T-helper 1 cell treated with Interleukin-12 subunit alpha and Interleukin-12 subunit beta and Interleukin-4 antibody, amounts not matched to agents 30 ng/mL and 1 ng/mL, for 36 hours (primary cell): ENCODE data around the gene SLC5A1. TPM values are rescaled to one million over a fixed set of nuclear protein-coding genes. Genes with fewer than 3 reads are reported as not detected.
"Not testable (repeated sequence)": the region's sequence is repeated elsewhere in the genome, so short reads cannot be mapped to it uniquely, and the experiment has no call there.

Experiments used
- intact Hi-C: fragments of 100-400 bp; cut with micrococcal nuclease; formaldehyde crosslinking; loops from one replicate; pipeline ENCODE4 v1.15.1; 2024
- total RNA-seq: library from RNA; stranded (reverse); gene quantifications from 2 replicates; pipeline ENCODE4 v1.2.3, GENCODE V29; 2022

Gene SLC5A1
- total RNA-seq, 1 donor from 2014 or later: not detected

DNA sequence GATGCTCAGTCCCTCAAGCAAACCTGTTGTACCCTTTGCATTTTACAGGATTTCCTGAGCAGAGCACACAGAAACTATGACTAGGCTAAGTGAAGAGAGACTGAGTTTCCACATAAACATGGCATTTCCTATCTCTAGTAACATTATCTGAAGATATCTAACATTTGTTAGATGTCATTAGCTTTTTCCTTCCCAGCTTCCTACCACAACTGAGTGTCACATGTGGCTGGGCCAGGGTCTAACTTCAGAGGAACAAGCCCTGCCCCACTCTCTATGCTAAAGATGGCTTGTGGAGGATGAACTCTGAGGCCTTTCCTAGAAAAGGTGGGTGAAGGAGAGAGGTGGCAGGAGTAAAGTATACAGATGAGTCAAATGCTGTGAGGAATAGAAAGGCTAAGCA, 99.5 kb downstream of the SLC5A1 start:
- intact Hi-C loops: loop anchor here (5.0 to 10.0 kb wide), 2 partner anchors 270 to 648 kb away; partner anchors contain the start of genes RTCB and SFI1

GRCh38 chr22:32144496-32145274, 101.6 kb downstream of the SLC5A1 start:
- intact Hi-C loops: loop anchor here (5.0 to 10.0 kb wide), 2 partner anchors 268 to 650 kb away; partner anchors contain the start of genes RTCB and SFI1

GRCh38 chr22:32147128-32147527, 104.1 kb downstream of the SLC5A1 start:
- intact Hi-C loops: loop anchor here (10.0 kb wide), 1 partner anchor 652 kb away; the partner anchor contains the start of gene SFI1

GRCh38 chr22:32148372-32148771, 105.3 kb downstream of the SLC5A1 start:
- intact Hi-C loops: loop anchor here (10.0 kb wide), 1 partner anchor 654 kb away; the partner anchor contains the start of gene SFI1

- intact Hi-C loops: not testable (repeated sequence)
These were observed 107.6 kb downstream of the SLC5A1 start for GRCh38 chr22:32150647-32151046.

DNA sequence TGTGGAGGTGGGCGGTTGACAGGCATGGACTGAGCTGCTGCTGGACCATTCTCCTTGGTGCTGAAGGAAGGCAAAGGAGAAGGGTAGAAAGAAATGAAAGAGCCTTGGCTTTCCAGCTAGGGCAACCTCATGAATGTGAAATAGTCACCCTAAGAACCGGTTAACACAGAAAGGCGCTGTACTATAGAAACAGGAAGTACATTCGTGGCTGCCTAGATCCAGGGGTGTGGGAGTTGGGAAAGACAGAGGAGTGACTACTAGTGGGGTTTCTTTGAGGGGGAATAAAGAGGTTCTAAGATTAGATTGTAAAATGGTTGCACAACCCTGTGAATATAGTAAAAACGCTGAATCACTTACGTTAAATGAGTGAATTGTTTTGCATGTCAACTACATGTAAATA, 108.6 kb downstream of the SLC5A1 start:
- intact Hi-C loops: not testable (repeated sequence)

DNA sequence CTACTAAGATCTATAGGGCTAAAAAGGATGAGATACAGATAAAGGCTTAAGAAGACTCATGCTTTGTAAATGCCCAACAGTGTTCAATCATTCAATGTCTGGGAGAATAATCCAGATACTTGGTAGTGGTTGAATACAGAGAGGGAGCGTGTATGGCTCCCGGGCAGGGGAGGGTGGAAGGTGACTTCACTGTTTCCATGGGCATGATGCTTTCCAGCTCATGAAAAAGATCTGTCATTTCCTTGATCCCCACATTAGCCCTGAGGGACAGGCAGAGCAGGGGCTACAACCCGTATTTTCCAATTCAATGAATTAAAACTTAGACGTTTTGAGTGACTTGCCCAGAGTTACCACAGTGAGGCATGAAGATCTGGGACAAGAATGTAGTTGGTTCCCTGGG, 111.7 kb downstream of the SLC5A1 start:
- intact Hi-C loops: not testable (repeated sequence)

GRCh38 chr22:32157632-32158031, 114.6 kb downstream of the SLC5A1 start:
- intact Hi-C loops: not testable (repeated sequence)

- intact Hi-C loops: no loop called here
These were observed 115.9 kb downstream of the SLC5A1 start, which contains the start of gene C22orf42 for GRCh38 chr22:32158712-32159533. Gene C22orf42, minus strand, starts transcription at chr22:32159303. Its CDS starts 88 bp downstream, at chr22:32159215.

DNA sequence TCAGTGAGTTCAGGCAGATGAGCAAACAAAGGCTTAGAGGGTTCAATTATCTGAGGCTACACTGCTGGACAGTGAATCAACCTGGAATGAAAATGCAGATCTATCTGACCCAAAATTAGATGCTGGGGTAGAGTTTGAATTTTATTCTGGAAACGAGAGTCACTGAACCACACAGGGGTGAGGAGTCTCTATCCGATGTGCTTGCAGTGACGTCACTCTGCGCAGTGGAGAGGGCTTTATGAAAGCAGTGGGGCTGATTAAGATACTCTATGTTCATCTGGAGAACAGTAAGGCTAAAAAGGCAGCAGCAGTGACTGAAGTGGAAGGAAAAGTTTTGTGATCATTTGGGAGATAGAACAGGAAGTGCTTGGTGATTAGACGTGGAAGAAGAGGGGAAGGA, 117.3 kb downstream of the SLC5A1 start:
- intact Hi-C loops: not testable (repeated sequence)

Other genes with a start within 250 kb of the SLC5A1 start
- 141 TPM in 2 replicates for gene YWHAH, start 98.7 kb upstream of the SLC5A1 start, total RNA-seq
- gene C22orf42, start 116.0 kb downstream of the SLC5A1 start, total RNA-seq: not detected in 2 replicates
- 0.15 TPM in 1 of 2 replicates, not detected in the other for gene RFPL2, start 161.8 kb downstream of the SLC5A1 start, total RNA-seq
- not detected in 2 replicates for gene SLC5A4, start 212.1 kb downstream of the SLC5A1 start, total RNA-seq